HG02571 (cell line): ENCODE results near the gene UPF3A.
"Not testable (repeated sequence)": the region's sequence is repeated elsewhere in the genome, so short reads cannot be mapped to it uniquely, and the experiment has no call there.

Experiments
- ATAC-seq: cut with Tn5 transposase; IDR thresholded peaks from one replicate; pipeline ENCODE4 v1.9.1; 2021; ENCODE audit warnings: mild to moderate bottlenecking, moderate library complexity; ENCODE audit not compliant: unreplicated experiment

Gene UPF3A

GRCh38 chr13:114281351-114282040, at the start of gene UPF3A:
Gene UPF3A, plus strand, starts transcription at chr13:114281601. Its CDS starts 39 bp downstream, at chr13:114281640.
- peak; percentile 69 for ATAC-seq

- ATAC-seq = no peak
Observed at GRCh38 chr13:114231886-114232285, 49.5 kb upstream of the UPF3A start.

- no peak for ATAC-seq
Observed at GRCh38 chr13:114234266-114234644, 47.1 kb upstream of the UPF3A start.

GRCh38 chr13:114234645-114235421, 46.6 kb upstream of the UPF3A start, which contains the start of gene CDC16:
Gene CDC16, plus strand, starts transcription at chr13:114234897. Its CDS starts 188 bp downstream, at chr13:114235085.
- peak; percentile 87 for ATAC-seq

- no peak for ATAC-seq
Observed at GRCh38 chr13:114235697-114236096, 45.7 kb upstream of the UPF3A start.

- ATAC-seq = no peak
Observed at GRCh38 chr13:114236227-114236626, 45.2 kb upstream of the UPF3A start.

- ATAC-seq = no peak
Observed at GRCh38 chr13:114237415-114238112, 43.8 kb upstream of the UPF3A start.

GRCh38 chr13:114241918-114242317, 39.5 kb upstream of the UPF3A start:
- ATAC-seq = no peak

GRCh38 chr13:114243971-114244370, 37.4 kb upstream of the UPF3A start:
- no peak for ATAC-seq

GRCh38 chr13:114244637-114245036, 36.8 kb upstream of the UPF3A start:
- no peak for ATAC-seq

GRCh38 chr13:114248011-114248410, 33.4 kb upstream of the UPF3A start:
- no peak for ATAC-seq

GRCh38 chr13:114249077-114249476, 32.3 kb upstream of the UPF3A start:
- ATAC-seq = no peak

GRCh38 chr13:114251639-114252440, 29.6 kb upstream of the UPF3A start:
- ATAC-seq = not testable (repeated sequence)

- no peak for ATAC-seq
Observed at GRCh38 chr13:114256547-114256946, 24.9 kb upstream of the UPF3A start.

GRCh38 chr13:114257014-114257413, 24.4 kb upstream of the UPF3A start:
- ATAC-seq = no peak

GRCh38 chr13:114258589-114258988, 22.8 kb upstream of the UPF3A start:
- ATAC-seq = no peak

- no peak for ATAC-seq
Observed at GRCh38 chr13:114259374-114259773, 22.0 kb upstream of the UPF3A start.

GRCh38 chr13:114259974-114260373, 21.4 kb upstream of the UPF3A start:
- ATAC-seq = peak; percentile 55

- ATAC-seq = no peak
Observed at GRCh38 chr13:114260814-114261213, 20.6 kb upstream of the UPF3A start.

- ATAC-seq = no peak
Observed at GRCh38 chr13:114261328-114261965, 20.0 kb upstream of the UPF3A start.
